ENCODE results near the gene PKN3.
A peak's percentile ranks its signal among the peaks of the same experiment; 100 is the strongest.
"Not testable (repeated sequence)": the region's sequence is repeated elsewhere in the genome, so short reads cannot be mapped to it uniquely, and the experiment has no call there.

PKN3 gene

GRCh38 chr9:128693738-128694137 lies 8.6 kb upstream of the PKN3 start:
- not testable (repeated sequence) for DNase-seq (ENCODE audit: low read depth, low spot score)

- no peak for DNase-seq (ENCODE audit: low read depth, low spot score)
Observed at GRCh38 chr9:128694344-128694743, 8.0 kb upstream of the PKN3 start.

- no peak for DNase-seq (ENCODE audit: low read depth, low spot score)
Observed at GRCh38 chr9:128696923-128697707, 5.2 kb upstream of the PKN3 start.

- DNase-seq (ENCODE audit: low read depth, low spot score), result not testable (repeated sequence)
Observed at GRCh38 chr9:128699096-128699795, 3.1 kb upstream of the PKN3 start.

GRCh38 chr9:128701227-128701854 lies 962 bp upstream of the PKN3 start:
- DNase-seq (ENCODE audit: low read depth, low spot score), result no peak

- peak; percentile 61 for DNase-seq (ENCODE audit: low read depth, low spot score)
Observed at GRCh38 chr9:128702949-128703615, 779 bp downstream of the PKN3 start.

- DNase-seq (ENCODE audit: low read depth, low spot score), result no peak
Observed at GRCh38 chr9:128703616-128704355, 1.5 kb downstream of the PKN3 start.

GRCh38 chr9:128704356-128704670 lies 2.0 kb downstream of the PKN3 start:
- no peak for DNase-seq (ENCODE audit: low read depth, low spot score)

- DNase-seq (ENCODE audit: low read depth, low spot score), result no peak
Observed at GRCh38 chr9:128705051-128705965, 3.0 kb downstream of the PKN3 start.

- no peak for DNase-seq (ENCODE audit: low read depth, low spot score)
Observed at GRCh38 chr9:128706045-128706444, 3.7 kb downstream of the PKN3 start.

- no peak for DNase-seq (ENCODE audit: low read depth, low spot score)
Observed at GRCh38 chr9:128706671-128707381, 4.5 kb downstream of the PKN3 start.

GRCh38 chr9:128707446-128707845 lies 5.1 kb downstream of the PKN3 start:
- no peak for DNase-seq (ENCODE audit: low read depth, low spot score)

GRCh38 chr9:128712451-128713410 lies 10.4 kb downstream of the PKN3 start:
- DNase-seq (ENCODE audit: low read depth, low spot score), result no peak

GRCh38 chr9:128713411-128713780 lies 11.1 kb downstream of the PKN3 start:
- DNase-seq (ENCODE audit: low read depth, low spot score), result no peak

- DNase-seq (ENCODE audit: low read depth, low spot score), result no peak
Observed at GRCh38 chr9:128713941-128714573, 11.8 kb downstream of the PKN3 start.

- no peak for DNase-seq (ENCODE audit: low read depth, low spot score)
Observed at GRCh38 chr9:128714586-128715435, 12.5 kb downstream of the PKN3 start.

- no peak for DNase-seq (ENCODE audit: low read depth, low spot score)
Observed at GRCh38 chr9:128715436-128715750, 13.1 kb downstream of the PKN3 start.
